Neural cell (in vitro differentiated cells): Measurements from ENCODE around the gene RYR2. TPM values are rescaled to one million over a fixed set of nuclear protein-coding genes. Genes with fewer than 3 reads are reported as not detected.

Experiments
- H2AFZ ChIP-seq: fragments of 200-600, 300-800 bp; sonication (generic), shearing (Covaris generic); 2 replicates; pipeline ENCODE4 v1.6.0; 2014; ENCODE audit warnings: low read depth, mild to moderate bottlenecking, antibody characterized with exemption, low read length, moderate library complexity
- H3F3A ChIP-seq: fragments of 200-600 bp; shearing (Covaris generic); 2 replicates; pipeline ENCODE4 v1.6.1; 2016; ENCODE audit warnings: mild to moderate bottlenecking, moderate library complexity, mixed read lengths, antibody characterized with exemption, low read length; ENCODE audit not compliant: insufficient read depth, poor library complexity, severe bottlenecking
- H3K27ac ChIP-seq: fragments of 200-600, 300-800 bp; sonication (generic), shearing (Covaris generic); 2 replicates; pipeline ENCODE4 v1.5.1; 2014; ENCODE audit warnings: mild to moderate bottlenecking, low read length, moderate library complexity
- H3K27me3 ChIP-seq: fragments of 300-800, 200-600 bp; sonication (generic), shearing (Covaris generic); 2 replicates; pipeline ENCODE4 v1.6.0; 2014; ENCODE audit warnings: mild to moderate bottlenecking, low read depth, low read length, moderate library complexity; ENCODE audit not compliant: insufficient read depth
- H3K36me3 ChIP-seq: fragments of 300-800, 200-600 bp; sonication (generic), shearing (Covaris generic); 2 replicates; pipeline ENCODE4 v1.5.1; 2014; ENCODE audit warnings: mild to moderate bottlenecking, antibody characterized with exemption, low read length, moderate library complexity; ENCODE audit not compliant: insufficient read depth
- H3K4me2 ChIP-seq: fragments of 300-800, 200-600 bp; sonication (generic), shearing (Covaris generic); 2 replicates; pipeline ENCODE4 v1.6.0; 2014; ENCODE audit warnings: mild to moderate bottlenecking, low read length
- H3K4me3 ChIP-seq: fragments of 300-800, 200-600 bp; sonication (generic), shearing (Covaris generic); 2 replicates; pipeline ENCODE4 v1.5.1; 2014; ENCODE audit warnings: mild to moderate bottlenecking, low read length, moderate library complexity
- H3K79me2 ChIP-seq: fragments of 200-600 bp; shearing (Covaris generic); replicated peaks from 2 replicates; pipeline ENCODE4 v1.6.0; 2014; ENCODE audit warnings: mild to moderate bottlenecking, low read length, moderate library complexity; ENCODE audit not compliant: insufficient read depth
- H3K9ac ChIP-seq: fragments of 300-800, 200-600 bp; sonication (generic), shearing (Covaris generic); 2 replicates; pipeline ENCODE4 v1.6.1; 2016; ENCODE audit warnings: mild to moderate bottlenecking, low read length, mixed read lengths
- H3K9me2 ChIP-seq: fragments of 200-600 bp; shearing (Covaris generic); 2 replicates; pipeline ENCODE4 v1.6.1; 2016; ENCODE audit warnings: mild to moderate bottlenecking, low read length, mixed read lengths; ENCODE audit not compliant: insufficient read depth
- H3K9me3 ChIP-seq: fragments of 200-600, 300-800 bp; sonication (generic), shearing (Covaris generic); 2 replicates; pipeline ENCODE4 v1.6.1; 2016; ENCODE audit warnings: mild to moderate bottlenecking, mixed run types, low read length, moderate library complexity, mixed read lengths
- H4K20me1 ChIP-seq: fragments of 200-600 bp; shearing (Covaris generic); 2 replicates; pipeline ENCODE4 v1.6.1; 2016; ENCODE audit warnings: mild to moderate bottlenecking, mixed run types; ENCODE audit not compliant: insufficient read depth
- CTCF ChIP-seq: fragments of 450-650 bp; IDR thresholded peaks from 2 replicates; pipeline ENCODE4 v1.5.1; 2014; ENCODE audit warnings: antibody characterized with exemption, mild to moderate bottlenecking, moderate library complexity; ENCODE audit not compliant: poor library complexity, severe bottlenecking
- EP300 ChIP-seq: fragments of 450-650 bp; conservative IDR thresholded peaks from 2 replicates; pipeline ENCODE4 v1.6.1; 2014; ENCODE audit warnings: antibody characterized with exemption, mild to moderate bottlenecking, moderate library complexity; ENCODE audit not compliant: poor library complexity, severe bottlenecking
- EZH2 ChIP-seq: fragments of 200-600, 300-800 bp; shearing (Covaris generic), sonication (generic); IDR thresholded peaks from 2 replicates; pipeline ENCODE4 v1.6.1; 2014; ENCODE audit warnings: antibody characterized with exemption, low read length, borderline replicate concordance, mild to moderate bottlenecking; ENCODE audit not compliant: insufficient read depth, poor library complexity, severe bottlenecking
- MXI1 ChIP-seq: fragments of 450-650 bp; conservative IDR thresholded peaks from 2 replicates; pipeline ENCODE4 v1.6.1; 2014; ENCODE audit warnings: antibody characterized with exemption, mild to moderate bottlenecking; ENCODE audit not compliant: poor library complexity, severe bottlenecking
- POLR2AphosphoS5 ChIP-seq: IDR thresholded peaks from 2 replicates; pipeline ENCODE4 v1.6.1; 2012
- RAD21 ChIP-seq: fragments of 450-650 bp; conservative IDR thresholded peaks from 2 replicates; pipeline ENCODE4 v1.6.1; 2014; ENCODE audit warnings: antibody characterized with exemption, mild to moderate bottlenecking, moderate library complexity
- REST ChIP-seq: IDR thresholded peaks from 2 replicates; pipeline ENCODE4 v1.6.1; 2012; ENCODE audit warnings: borderline replicate concordance
- SMC3 ChIP-seq: fragments of 450-650 bp; conservative IDR thresholded peaks from 2 replicates; pipeline ENCODE4 v1.6.1; 2014; ENCODE audit warnings: antibody characterized with exemption, mild to moderate bottlenecking, moderate library complexity; ENCODE audit not compliant: poor library complexity
- TAF1 ChIP-seq: IDR thresholded peaks from 2 replicates; pipeline ENCODE4 v1.6.1; 2012; ENCODE audit warnings: low read depth
- polyA plus RNA-seq: library from polyadenylated mRNA; depleted of rRNA; stranded (reverse); fragments of >200 nt; gene quantifications from 2 replicates; pipeline ENCODE4 v1.2.3, GENCODE V29; 2014

RYR2 gene
- polyA plus RNA-seq, 1 donor from 2014 or later: 3.8 TPM

GRCh38 chr1:237219751-237220642 lies 178.0 kb downstream of the RYR2 start:
- Histone ChIP-seq H4K20me1 (no peaks in the 10 kb centered on the region), H3K4me3 (no peak overlapping the region), H3F3A (no peaks in the 10 kb centered on the region), H3K27ac (no peak overlapping the region), H3K27me3 (no peaks in the 10 kb centered on the region), H2AFZ (no peak overlapping the region), H3K9me3 (no peaks in the 10 kb centered on the region), H3K9ac (no peak overlapping the region), H3K79me2 (no peaks in the 10 kb centered on the region), H3K36me3 (no peaks in the 10 kb centered on the region), H3K4me2 (no peak overlapping the region), H3K9me2 (no peaks in the 10 kb centered on the region)
- no peak for TF ChIP-seq TAF1
- TF ChIP-seq EZH2: no peak
- TF ChIP-seq RAD21: no peak
- no peak for TF ChIP-seq EP300
- TF ChIP-seq SMC3: no peak
- no peak for TF ChIP-seq POLR2AphosphoS5
- TF ChIP-seq CTCF: no peak
- no peak for TF ChIP-seq MXI1
- TF ChIP-seq REST: no peak

- no peaks in the 10 kb centered on the region for H3K36me3 ChIP-seq
- H3K9ac ChIP-seq: no peak overlapping the region
- TF ChIP-seq EP300 (no peak), POLR2AphosphoS5 (no peak), CTCF (no peak), EZH2 (no peak), MXI1 (no peak), RAD21 (no peak), SMC3 (no peak), TAF1 (no peak), REST (no peak)
- no peaks in the 10 kb centered on the region for H3K9me2 ChIP-seq
- H3F3A ChIP-seq: no peaks in the 10 kb centered on the region
- no peaks in the 10 kb centered on the region for H3K9me3 ChIP-seq
- H2AFZ ChIP-seq: no peak overlapping the region
- H3K27ac ChIP-seq: no peak overlapping the region
- no peaks in the 10 kb centered on the region for H3K27me3 ChIP-seq
- H3K79me2 ChIP-seq: no peaks in the 10 kb centered on the region
- no peaks in the 10 kb centered on the region for H4K20me1 ChIP-seq
- H3K4me2 ChIP-seq: no peak overlapping the region
- H3K4me3 ChIP-seq: no peak overlapping the region
Observed at GRCh38 chr1:237223419-237223818, 181.4 kb downstream of the RYR2 start.
